SIG-M5 treated with dmso at 0.1 percent for 504 hours (cell line): ENCODE measurements around the gene ERG28.
"Not testable (repeated sequence)": the region's sequence is repeated elsewhere in the genome, so short reads cannot be mapped to it uniquely, and the experiment has no call there.

Experiments used
- DNase-seq: peaks from one replicate; lab custom pipeline; 2025; ENCODE audit not compliant: unreplicated experiment; lab: John Stamatoyannopoulos, UW

Gene ERG28

GRCh38 chr14:75626863-75627262, 33.8 kb downstream of the ERG28 start:
- DNase-seq = no peak

DNA sequence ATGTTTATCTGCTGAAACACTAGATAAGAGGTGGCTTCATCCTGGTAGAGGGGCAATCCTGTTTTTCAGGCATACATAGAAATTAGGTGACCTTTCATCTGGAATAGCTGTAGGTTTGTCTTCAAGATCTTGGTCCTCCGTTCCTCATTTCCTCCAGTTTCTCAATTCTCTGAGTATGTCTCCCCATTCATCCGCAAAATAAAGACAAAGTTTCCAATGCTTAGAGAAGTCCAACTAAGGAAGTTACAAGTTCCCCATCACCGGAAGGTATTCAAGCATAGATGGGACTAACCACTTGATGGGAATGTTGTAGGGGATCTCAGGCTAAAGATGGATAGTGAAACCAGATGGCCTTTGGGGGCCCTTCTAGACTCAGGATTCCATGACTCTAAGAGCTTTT, 34.3 kb downstream of the ERG28 start:
- DNase-seq = no peak

GRCh38 chr14:75625034-75625433, 35.6 kb downstream of the ERG28 start:
- DNase-seq = no peak

DNA sequence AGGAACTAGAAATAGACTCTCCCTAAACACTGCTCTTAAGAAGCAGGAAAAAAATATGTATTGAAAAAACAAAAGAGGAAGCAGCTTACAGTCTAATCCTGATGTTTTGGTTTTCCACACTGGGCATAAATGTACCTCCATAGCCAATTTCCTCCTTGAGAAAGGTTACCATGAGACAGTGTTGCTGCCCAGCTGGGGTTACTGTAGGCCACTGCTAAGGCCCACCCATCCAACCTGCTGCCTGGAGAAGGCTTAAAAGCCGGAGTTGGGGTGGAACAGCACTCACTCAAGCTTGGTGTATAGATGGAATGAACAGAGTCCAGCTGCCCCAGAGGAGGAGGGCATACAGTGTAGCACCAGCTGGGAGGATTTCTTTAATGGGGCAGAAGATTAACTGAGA, 41.1 kb downstream of the ERG28 start:
- no peak for DNase-seq

- peak; percentile 95 for DNase-seq
Measured at GRCh38 chr14:75615200-75615599, 45.5 kb downstream of the ERG28 start.

DNA sequence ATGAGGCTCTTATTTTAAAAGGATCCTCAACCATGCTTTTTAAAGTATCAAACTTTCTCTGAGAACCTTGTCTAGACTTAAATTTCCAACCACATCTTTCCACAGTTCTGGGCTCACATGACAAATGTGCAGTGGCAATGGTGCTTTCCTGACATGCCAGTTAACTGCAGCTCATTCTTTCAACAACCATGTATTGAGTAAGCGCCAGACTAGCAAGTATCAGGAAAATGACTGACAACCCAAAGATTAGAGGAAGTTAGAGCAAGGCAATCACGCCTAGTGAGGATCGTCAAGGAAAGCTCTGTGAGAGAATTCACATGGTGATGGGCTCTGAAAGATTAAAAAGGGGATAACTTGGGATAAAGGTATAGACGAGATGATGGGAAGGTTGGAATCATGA, 46.5 kb downstream of the ERG28 start:
- DNase-seq = peak; percentile 80

DNA sequence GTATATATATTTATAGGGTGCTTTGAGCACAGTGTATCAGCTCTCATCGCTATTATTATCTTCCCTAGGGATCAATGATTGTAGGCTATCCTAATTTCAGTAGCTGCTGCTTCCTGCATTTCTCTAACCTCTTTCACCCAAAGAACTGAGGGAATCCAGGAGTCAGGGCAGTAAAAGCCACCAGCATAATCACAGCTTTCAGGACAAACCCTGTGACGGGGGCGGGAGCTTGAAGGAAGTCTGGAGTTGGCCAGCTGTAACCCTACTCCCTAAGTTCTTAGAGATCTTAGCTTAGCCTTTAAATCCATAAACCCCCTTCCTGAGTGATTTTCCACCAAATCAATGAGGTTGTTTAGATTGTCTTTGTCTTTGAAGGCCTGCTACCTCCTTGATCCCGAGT, 48.5 kb downstream of the ERG28 start:
- DNase-seq = no peak

DNA sequence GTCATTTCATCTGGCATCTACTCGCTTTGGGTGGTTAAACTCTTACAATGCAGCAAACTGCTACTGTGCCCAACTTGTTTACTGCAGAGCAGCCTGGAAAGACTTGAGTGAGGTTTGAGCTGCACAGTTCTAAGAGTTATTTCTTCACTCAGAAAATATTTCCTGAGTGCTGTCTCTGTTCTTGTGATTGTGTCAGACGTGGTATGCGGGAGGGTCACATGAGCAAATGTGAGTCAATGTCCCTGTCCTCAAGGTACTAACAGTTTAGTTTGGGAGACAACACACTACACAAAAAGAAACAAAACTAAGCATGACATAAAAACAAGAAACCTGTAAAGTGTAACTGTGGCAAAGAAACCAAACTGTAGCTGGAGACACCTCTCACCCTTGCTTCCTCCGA, 49.8 kb downstream of the ERG28 start:
- DNase-seq = no peak

DNA sequence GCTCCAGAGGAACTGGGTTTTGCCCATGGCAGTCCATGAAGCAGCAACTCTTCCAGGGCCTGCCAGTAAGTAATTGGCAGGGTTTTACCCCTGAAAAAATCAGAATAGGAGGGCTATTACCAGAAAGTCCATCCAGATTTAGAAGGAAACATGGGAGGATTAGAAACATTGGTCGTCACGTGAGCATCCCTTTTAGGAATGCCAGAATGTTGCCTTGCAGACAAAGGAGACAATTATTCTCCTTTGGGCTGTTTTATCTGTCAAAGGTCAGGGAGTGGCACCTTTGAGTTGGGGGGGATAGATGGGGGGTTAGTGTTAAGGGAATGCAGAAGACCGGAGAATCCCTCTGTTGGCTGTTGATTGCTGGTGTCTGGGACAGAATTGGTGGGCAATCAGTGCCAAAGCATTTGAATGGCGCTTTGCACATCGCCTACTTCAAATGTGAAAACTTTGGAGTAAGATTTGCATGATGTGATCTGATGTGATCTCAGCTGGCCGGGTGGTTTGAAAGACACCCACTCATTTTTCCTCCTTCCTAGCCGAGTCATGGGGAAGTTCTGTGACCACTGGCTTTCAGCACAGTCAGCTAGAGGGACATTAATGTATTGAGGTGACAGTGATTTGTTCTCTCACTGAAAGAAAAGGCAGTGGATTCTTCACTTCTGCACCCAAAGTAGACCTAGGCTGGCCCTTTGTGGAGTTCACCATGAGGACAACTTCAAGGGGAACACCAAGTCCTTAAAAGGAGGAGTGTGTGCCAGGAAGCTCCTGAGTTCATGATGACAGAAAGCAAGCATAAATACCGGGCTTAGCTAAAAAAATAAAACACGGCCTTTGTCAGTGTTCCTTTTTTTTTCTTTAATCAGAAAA, 50.8 kb downstream of the ERG28 start:
- no peak for DNase-seq

- no peak for DNase-seq
Measured at GRCh38 chr14:75609116-75609515, 51.6 kb downstream of the ERG28 start.

GRCh38 chr14:75607842-75608640, 52.6 kb downstream of the ERG28 start:
- no peak for DNase-seq

DNA sequence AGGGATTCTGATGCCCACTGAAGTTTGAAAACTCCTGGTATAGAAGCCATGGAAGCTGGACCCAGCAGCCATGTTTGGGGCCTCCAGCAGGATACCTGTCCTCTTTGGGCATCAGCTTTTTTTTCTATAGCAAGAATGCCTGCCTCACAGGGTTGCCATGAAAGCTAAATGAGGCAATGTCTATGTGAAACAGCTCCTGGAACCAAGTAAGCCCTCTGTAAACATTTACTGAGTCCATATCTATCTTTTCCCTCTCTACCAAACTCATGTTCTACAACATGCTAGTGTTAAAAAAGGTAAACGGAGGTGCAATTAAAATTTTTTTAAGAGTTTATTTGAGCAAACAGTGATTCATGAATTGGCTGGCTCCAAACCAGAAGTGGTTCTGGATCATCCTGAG, 53.6 kb downstream of the ERG28 start:
- no peak for DNase-seq

DNA sequence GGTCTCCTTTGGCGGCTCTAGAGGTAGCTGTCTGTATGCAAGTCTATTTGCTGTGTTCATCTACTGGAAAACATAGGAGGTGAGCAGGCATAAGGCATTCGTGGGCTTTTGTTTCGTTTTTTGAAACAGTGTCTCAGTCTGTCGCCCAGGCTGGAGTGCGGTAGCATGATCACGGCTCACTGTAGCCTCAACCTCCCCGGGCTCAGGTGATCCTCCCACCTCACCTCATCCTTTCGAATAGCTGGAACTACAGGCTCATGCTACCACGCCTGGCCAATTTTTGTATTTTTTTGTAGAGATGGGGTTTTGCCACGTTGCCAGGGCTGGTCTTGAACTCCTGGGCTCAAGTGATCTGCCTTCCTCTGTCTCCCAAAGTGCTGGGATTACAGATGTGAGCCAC, 54.8 kb downstream of the ERG28 start:
- no peak for DNase-seq

DNA sequence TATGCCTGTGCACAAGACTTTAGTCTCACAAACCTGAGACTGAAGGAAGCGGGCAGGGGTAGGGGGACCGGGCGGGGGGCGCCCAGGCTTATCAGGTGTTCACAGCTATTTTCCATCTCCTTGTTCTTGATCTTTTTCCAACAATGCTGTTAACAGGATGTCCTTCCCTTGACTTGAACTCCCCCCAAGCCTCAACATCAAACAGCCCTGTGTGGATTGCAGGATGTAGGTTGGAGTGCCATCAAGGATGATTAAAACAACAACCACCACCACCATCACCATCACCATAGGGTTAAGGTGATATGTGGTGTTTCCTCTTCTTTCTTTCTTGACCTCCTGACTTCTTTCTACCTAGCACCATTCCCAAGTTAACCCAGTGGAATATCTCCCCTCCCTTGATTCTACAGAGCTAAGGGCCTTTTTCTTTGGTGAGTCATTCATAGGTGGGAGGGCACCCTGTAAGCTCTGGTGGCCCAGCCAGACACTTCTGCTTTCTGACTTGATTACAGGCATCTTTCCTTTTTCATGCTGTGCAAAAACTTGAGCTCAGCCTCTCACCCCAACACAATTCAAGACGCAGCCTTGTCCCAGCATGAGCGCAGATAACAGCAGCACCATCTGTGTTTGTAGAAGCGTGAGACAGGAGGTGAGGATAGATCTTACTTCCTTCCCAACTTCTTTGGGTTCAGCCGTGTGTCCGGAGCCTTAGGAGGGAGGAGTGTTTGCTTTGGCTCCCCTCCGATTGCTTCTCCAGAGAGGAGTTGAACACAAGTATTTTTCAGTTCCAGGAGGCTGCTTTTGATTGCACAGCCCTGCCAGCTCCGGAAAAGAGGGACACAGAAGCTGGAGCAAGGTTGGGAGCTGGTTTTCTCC, 55.5 kb downstream of the ERG28 start:
- peak; percentile 82 for DNase-seq

DNA sequence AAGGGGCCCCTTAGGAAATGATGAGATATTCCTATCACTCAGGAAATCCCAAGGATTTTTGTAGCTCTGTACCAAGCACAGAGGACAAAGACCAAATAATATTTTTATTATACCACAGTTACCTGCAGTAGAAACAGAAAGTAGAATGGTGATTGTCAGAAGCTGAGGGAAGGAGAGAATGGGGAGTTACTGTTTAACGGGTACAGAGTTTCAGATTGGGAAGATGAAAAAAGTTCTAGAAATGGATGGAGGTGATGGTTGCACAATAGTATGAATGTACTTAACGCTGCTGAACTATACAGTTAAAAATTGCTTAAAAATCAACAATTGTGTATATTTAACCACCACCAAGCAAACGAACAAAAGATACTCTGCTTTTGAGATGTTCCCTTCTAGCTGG, 58.2 kb downstream of the ERG28 start:
- DNase-seq = no peak

DNA sequence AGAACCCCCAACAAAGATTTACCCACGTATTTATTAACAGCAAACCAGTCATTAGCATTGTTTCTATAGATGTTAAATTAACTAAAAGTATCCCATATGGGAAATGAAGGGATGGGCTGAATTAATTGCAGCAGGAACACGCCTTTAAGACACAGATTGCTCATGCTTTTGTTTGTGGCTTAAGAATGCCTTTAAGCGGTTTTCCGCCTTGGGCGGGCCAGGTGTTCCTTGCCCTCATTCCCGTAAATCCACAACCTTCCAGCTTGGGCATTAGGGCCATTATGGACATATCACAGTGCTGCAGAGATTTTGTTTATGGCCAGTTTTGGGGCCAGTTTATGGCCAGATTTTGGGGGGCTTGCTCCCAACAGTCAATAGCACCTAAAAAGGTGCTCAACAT, 59.6 kb downstream of the ERG28 start:
- not testable (repeated sequence) for DNase-seq

DNA sequence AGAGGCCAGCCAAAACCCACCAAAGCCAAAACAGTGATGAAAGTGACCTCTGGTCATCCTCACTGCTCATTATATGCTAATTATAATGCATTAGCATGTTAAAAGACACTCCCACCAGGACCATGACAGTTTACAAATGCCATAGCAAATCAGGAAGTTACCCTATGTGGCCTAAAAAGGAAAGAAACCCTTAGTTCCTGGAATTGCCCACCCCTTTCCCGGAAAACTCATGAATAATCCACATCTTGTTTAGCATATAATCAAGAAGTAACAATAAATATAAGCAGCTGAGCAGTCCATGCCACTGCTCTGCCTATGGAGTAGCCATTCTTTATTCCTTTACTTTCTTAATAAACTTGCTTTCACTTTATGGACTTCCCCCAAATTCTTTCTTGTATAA, 60.6 kb downstream of the ERG28 start:
- DNase-seq = not testable (repeated sequence)
